A673 (cell line): ENCODE measurements around the gene USP53.

Experiments used
- CTCF ChIP-seq: fragments of 300-800, 200-600 bp; sonication (generic); conservative IDR thresholded peaks from 2 replicates; pipeline ENCODE4 v1.5.1; 2017; ENCODE audit warnings: low read depth, mild to moderate bottlenecking, antibody characterized with exemption, low read length, moderate library complexity, mixed read lengths
- EZH2 ChIP-seq: fragments of 200-600 bp; sonication (generic); IDR thresholded peaks from 2 replicates; pipeline ENCODE4 v1.6.1; 2017; ENCODE audit warnings: borderline replicate concordance, low read depth, mild to moderate bottlenecking, mixed read lengths, antibody characterized with exemption, low read length; ENCODE audit not compliant: poor library complexity, severe bottlenecking

- TF ChIP-seq CTCF, result no peak
- no peak for TF ChIP-seq EZH2
Observed at GRCh38 chr4:119266153-119266552, 53.6 kb downstream of the USP53 start.
